MM.1S (cell line): ENCODE measurements around the gene MAPKAP1.

Experiments used
- CTCF ChIP-seq: fragments of 300-600 bp; sonication (generic); IDR thresholded peaks from 2 replicates; pipeline ENCODE4 v1.5.1; 2016; ENCODE audit warnings: antibody characterized with exemption, low read length, mixed read lengths
- EZH2 ChIP-seq: fragments of 300-600 bp; sonication (generic); optimal IDR thresholded peaks from 2 replicates; pipeline ENCODE3; 2017; ENCODE audit warnings: low read depth, mild to moderate bottlenecking, antibody characterized with exemption, low read length, mixed read lengths

DNA sequence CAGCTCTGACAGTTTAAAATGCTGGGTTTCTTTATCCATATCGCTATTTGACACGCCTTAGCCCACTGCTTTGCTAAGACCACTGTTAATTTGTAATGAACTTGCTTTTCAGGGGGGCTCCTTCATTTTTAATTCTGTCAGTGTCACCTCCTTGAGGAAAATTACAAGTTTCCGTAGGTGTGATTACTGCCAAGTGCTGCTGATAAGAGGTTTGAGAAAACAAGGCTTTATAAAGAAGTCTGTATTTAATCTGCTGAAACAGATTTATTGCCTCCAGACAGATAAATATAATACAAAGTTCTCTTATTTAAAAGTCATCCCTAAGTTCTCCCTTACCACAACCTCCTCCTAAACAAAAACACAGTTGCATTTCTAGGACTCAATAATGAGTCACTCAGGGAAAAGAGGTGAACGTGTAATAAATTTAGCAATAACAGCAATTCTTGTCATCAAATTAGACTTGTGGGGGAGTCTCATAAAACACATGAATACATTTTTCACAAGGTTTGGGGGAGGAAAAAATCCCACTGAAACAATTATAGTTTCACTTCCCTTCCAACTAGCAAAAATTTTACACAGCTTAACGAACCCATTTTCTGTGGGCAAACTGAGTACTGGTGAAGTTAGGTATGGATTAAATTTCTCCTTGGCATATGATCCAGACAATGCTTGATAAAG is 72.8 kb downstream of the MAPKAP1 start:
- no peak for TF ChIP-seq CTCF
- no peak for TF ChIP-seq EZH2
